Nephron (organoid): Measurements from ENCODE around the gene AADACL4.

Source experiments
- H3K27ac Mint-ChIP-seq, 3 experiments: 2 replicates each; pipeline ENCODE4 v1.8.0; 2020; ENCODE audit warnings: mixed read lengths in 3 of 3, mild to moderate bottlenecking in 2 of 3, moderate library complexity in 1 of 3
- H3K27me3 Mint-ChIP-seq: 2 replicates; pipeline ENCODE4 v1.8.0; 2021; ENCODE audit warnings: low read depth, mild to moderate bottlenecking, moderate library complexity, mixed read lengths
- H3K36me3 Mint-ChIP-seq: 2 replicates; pipeline ENCODE4 v1.8.0; 2020; ENCODE audit warnings: low read depth, mixed read lengths
- H3K4me1 Mint-ChIP-seq: 2 replicates; pipeline ENCODE4 v1.8.0; 2020; ENCODE audit warnings: mixed read lengths
- H3K4me3 Mint-ChIP-seq, 3 experiments: 2 replicates each; pipeline ENCODE4 v1.8.0; 2020; ENCODE audit warnings: mild to moderate bottlenecking in 3 of 3, mixed read lengths in 3 of 3, moderate library complexity in 2 of 3
- H3K9me3 Mint-ChIP-seq: 2 replicates; pipeline ENCODE4 v1.8.0; 2020; ENCODE audit warnings: mixed read lengths
- CTCF ChIP-seq, 3 experiments: fragments of 200-600 bp; sonication (generic); IDR thresholded peaks; one replicate each; pipeline ENCODE4 v1.5.0; 2021; ENCODE audit warnings: antibody characterized with exemption in 3 of 3; ENCODE audit not compliant: unreplicated experiment in 3 of 3

AADACL4 gene

GRCh38 chr1:12617511-12617900 is 26.4 kb upstream of the AADACL4 start:
- H3K4me3 Mint-ChIP-seq: peak overlapping the region; percentile 98 to 100 (median 99)
- peak overlapping the region; percentile 96 to 100 (median 99) for H3K27ac Mint-ChIP-seq
- peaks cover 24% of the 10 kb centered on the region for H3K36me3 Mint-ChIP-seq
- peaks cover 61% of the 10 kb centered on the region for H3K4me1 Mint-ChIP-seq
- no peaks in the 10 kb centered on the region for H3K9me3 Mint-ChIP-seq
- TF ChIP-seq CTCF (IDR thresholded peaks at IDR 0.05; ENCODE audit: unreplicated experiment in 3 of 3): no peak
- H3K27me3 Mint-ChIP-seq: peaks cover 3% of the 10 kb centered on the region

DNA sequence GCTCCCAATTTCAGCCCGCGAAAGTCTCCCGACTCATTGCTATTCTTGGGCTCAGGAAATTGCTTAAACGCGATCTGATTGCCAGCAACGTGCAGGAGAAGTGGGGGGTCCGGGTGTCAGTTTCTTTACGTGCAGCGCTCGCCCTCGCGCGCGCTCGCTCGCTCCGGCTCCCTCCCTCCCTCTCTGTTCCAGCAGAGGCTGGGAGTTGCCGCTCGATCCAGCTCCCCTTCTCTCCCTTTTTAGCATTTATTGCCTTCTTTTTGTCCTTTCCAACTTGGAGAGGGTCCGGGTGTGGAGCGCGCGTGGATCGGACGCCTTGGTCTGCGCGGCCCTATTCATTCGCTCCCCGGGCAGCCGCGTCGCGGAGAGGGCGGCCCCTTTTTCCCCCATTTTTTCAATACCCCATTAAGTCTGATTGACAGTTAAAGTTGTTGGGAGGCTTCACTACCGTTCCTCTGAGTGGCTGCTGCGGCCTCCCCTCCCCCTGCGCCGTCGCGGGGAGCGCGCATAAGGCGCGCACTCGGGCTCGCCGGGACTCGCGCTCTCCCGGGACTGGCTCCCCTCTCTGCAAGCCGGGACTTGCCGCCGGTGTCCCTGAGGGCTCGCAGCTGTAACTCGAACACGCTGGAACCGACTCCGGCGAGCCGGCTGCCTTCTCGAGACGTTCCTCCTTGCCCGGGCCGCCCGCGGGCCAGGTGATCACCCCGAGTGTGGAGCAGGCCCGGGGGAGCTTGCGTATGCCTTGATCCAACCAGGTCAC is 25.8 kb upstream of the AADACL4 start, which contains the start of gene DHRS3:
Gene DHRS3 (minus strand): TSS at position 310 of the 760 bp plus-strand sequence. CDS start 862 bp downstream, outside the sequence.
- H3K27ac Mint-ChIP-seq: peak within 1 kb of the TSS; percentile 96 to 100 (median 99)
- H3K36me3 Mint-ChIP-seq: peaks cover 19% of the 10 kb centered on the region
- peaks cover 3% of the 10 kb centered on the region for H3K27me3 Mint-ChIP-seq
- no peaks in the 10 kb centered on the region for H3K9me3 Mint-ChIP-seq
- H3K4me1 Mint-ChIP-seq: peaks cover 61% of the 10 kb centered on the region
- TF ChIP-seq CTCF (IDR thresholded peaks at IDR 0.05; ENCODE audit: unreplicated experiment in 3 of 3): no peak
- peak within 1 kb of the TSS; percentile 98 to 100 (median 99) for H3K4me3 Mint-ChIP-seq

DNA sequence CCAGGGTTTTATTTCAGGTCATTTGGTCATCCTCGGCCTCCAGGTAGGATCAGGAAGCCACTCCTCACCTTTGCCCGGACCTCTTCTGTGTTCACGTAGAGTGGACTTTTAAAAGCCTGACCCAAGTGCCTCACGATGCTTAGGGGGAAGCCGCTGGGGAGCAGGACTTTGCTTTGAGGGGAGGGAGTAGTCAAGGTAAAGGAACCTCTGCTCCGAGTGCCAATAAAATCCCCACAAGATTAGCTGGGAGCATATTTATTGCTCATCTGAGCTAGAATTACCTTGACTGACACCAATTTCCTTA is 25.3 kb upstream of the AADACL4 start:
- peak overlapping the region; percentile 98 to 100 (median 99) for H3K4me3 Mint-ChIP-seq

GRCh38 chr1:12618965-12619791 is 24.7 kb upstream of the AADACL4 start:
- Mint-ChIP-seq H3K27me3 (peaks cover 3% of the 10 kb centered on the region), H3K4me3 (peak overlapping the region; percentile 98 to 100 (median 99)), H3K36me3 (peaks cover 12% of the 10 kb centered on the region), H3K27ac (peak overlapping the region; percentile 96 to 100 (median 99)), H3K9me3 (no peaks in the 10 kb centered on the region), H3K4me1 (peaks cover 61% of the 10 kb centered on the region)
- no peak for TF ChIP-seq CTCF (IDR thresholded peaks at IDR 0.05; ENCODE audit: unreplicated experiment in 3 of 3)

More for the DNA sequence above, 25.3 kb upstream of the AADACL4 start:
- Mint-ChIP-seq H3K27me3 (peaks cover 3% of the 10 kb centered on the region), H3K36me3 (peaks cover 13% of the 10 kb centered on the region), H3K4me1 (peaks cover 61% of the 10 kb centered on the region), H3K9me3 (no peaks in the 10 kb centered on the region), H3K27ac (peak overlapping the region; percentile 96 to 100 (median 99))
- no peak for TF ChIP-seq CTCF (IDR thresholded peaks at IDR 0.05; ENCODE audit: unreplicated experiment in 3 of 3)

- Mint-ChIP-seq H3K4me1 (peaks cover 54% of the 10 kb centered on the region), H3K36me3 (peaks cover 5% of the 10 kb centered on the region), H3K4me3 (peak overlapping the region; percentile 98 to 100 (median 99)), H3K9me3 (no peaks in the 10 kb centered on the region), H3K27me3 (peaks cover 3% of the 10 kb centered on the region), H3K27ac (peak overlapping the region; percentile 96 to 100 (median 99))
- TF ChIP-seq CTCF (IDR thresholded peaks at IDR 0.05; ENCODE audit: unreplicated experiment in 3 of 3): peak; percentile 94 to 96 (median 95)
Measured at GRCh38 chr1:12619792-12620487, 23.9 kb upstream of the AADACL4 start.
